ENCODE measurements around the gene ZNF81. TPM values are rescaled to one million over a fixed set of nuclear protein-coding genes. Genes with fewer than 3 reads are reported as not detected.

Gene ZNF81
- total RNA-seq, 1 donor from 2014 or later: 19.4 TPM

GRCh38 chrX:47831788-47832187 lies 4.9 kb upstream of the ZNF81 start:
- Mint-ChIP-seq H3K4me1 (ENCODE audit: low read depth, unreplicated experiment) (peaks cover 1% of the 10 kb centered on the region), H3K27me3 (ENCODE audit: unreplicated experiment) (no peaks in the 10 kb centered on the region), H3K36me3 (ENCODE audit: unreplicated experiment) (no peaks in the 10 kb centered on the region), H3K27ac (ENCODE audit: unreplicated experiment) (no peak overlapping the region), H3K4me3 (ENCODE audit: unreplicated experiment) (no peak overlapping the region), H3K9me3 (ENCODE audit: unreplicated experiment) (peaks cover 2% of the 10 kb centered on the region)
- DNase-seq: peak; percentile 59
- TF ChIP-seq CTCF (IDR thresholded peaks at IDR 0.05; ENCODE audit: partially characterized antibody, unreplicated experiment): peak; percentile 71

GRCh38 chrX:47838361-47838760 lies 1.7 kb downstream of the ZNF81 start:
- no peak for TF ChIP-seq CTCF (IDR thresholded peaks at IDR 0.05; ENCODE audit: partially characterized antibody, unreplicated experiment)
- DNase-seq: no peak
- Mint-ChIP-seq H3K4me3 (ENCODE audit: unreplicated experiment) (no peak overlapping the region), H3K27ac (ENCODE audit: unreplicated experiment) (no peak overlapping the region), H3K9me3 (ENCODE audit: unreplicated experiment) (no peaks in the 10 kb centered on the region), H3K4me1 (ENCODE audit: low read depth, unreplicated experiment) (peaks cover 1% of the 10 kb centered on the region), H3K36me3 (ENCODE audit: unreplicated experiment) (no peaks in the 10 kb centered on the region), H3K27me3 (ENCODE audit: unreplicated experiment) (no peaks in the 10 kb centered on the region)

- H3K9me3 Mint-ChIP-seq (ENCODE audit: unreplicated experiment): no peaks in the 10 kb centered on the region
- no peaks in the 10 kb centered on the region for H3K27me3 Mint-ChIP-seq (ENCODE audit: unreplicated experiment)
- no peaks in the 10 kb centered on the region for H3K36me3 Mint-ChIP-seq (ENCODE audit: unreplicated experiment)
- DNase-seq: no peak
- peak overlapping the region; percentile 34 for H3K4me3 Mint-ChIP-seq (ENCODE audit: unreplicated experiment)
- no peak for TF ChIP-seq CTCF (IDR thresholded peaks at IDR 0.05; ENCODE audit: partially characterized antibody, unreplicated experiment)
- peaks cover 1% of the 10 kb centered on the region for H3K4me1 Mint-ChIP-seq (ENCODE audit: low read depth, unreplicated experiment)
- H3K27ac Mint-ChIP-seq (ENCODE audit: unreplicated experiment): no peak overlapping the region
Observed at GRCh38 chrX:47840111-47840510, 3.4 kb downstream of the ZNF81 start.

- Mint-ChIP-seq H3K27ac (ENCODE audit: unreplicated experiment) (no peak overlapping the region), H3K27me3 (ENCODE audit: unreplicated experiment) (no peaks in the 10 kb centered on the region), H3K4me1 (ENCODE audit: low read depth, unreplicated experiment) (no peaks in the 10 kb centered on the region), H3K4me3 (ENCODE audit: unreplicated experiment) (no peak overlapping the region), H3K9me3 (ENCODE audit: unreplicated experiment) (no peaks in the 10 kb centered on the region), H3K36me3 (ENCODE audit: unreplicated experiment) (no peaks in the 10 kb centered on the region)
- no peak for DNase-seq
- no peak for TF ChIP-seq CTCF (IDR thresholded peaks at IDR 0.05; ENCODE audit: partially characterized antibody, unreplicated experiment)
Observed at GRCh38 chrX:47843363-47843762, 6.7 kb downstream of the ZNF81 start.

- Mint-ChIP-seq H3K4me1 (ENCODE audit: low read depth, unreplicated experiment) (no peaks in the 10 kb centered on the region), H3K27ac (ENCODE audit: unreplicated experiment) (no peak overlapping the region), H3K4me3 (ENCODE audit: unreplicated experiment) (no peak overlapping the region), H3K27me3 (ENCODE audit: unreplicated experiment) (no peaks in the 10 kb centered on the region), H3K9me3 (ENCODE audit: unreplicated experiment) (no peaks in the 10 kb centered on the region), H3K36me3 (ENCODE audit: unreplicated experiment) (no peaks in the 10 kb centered on the region)
- no peak for TF ChIP-seq CTCF (IDR thresholded peaks at IDR 0.05; ENCODE audit: partially characterized antibody, unreplicated experiment)
- DNase-seq: no peak
Observed at GRCh38 chrX:47844117-47844516, 7.4 kb downstream of the ZNF81 start.

Data from glutamatergic neuron (in vitro differentiated cells).